Dedifferentiated amniotic fluid mesenchymal stem cell (primary cell): ENCODE results near the gene DPT.
"Not testable (repeated sequence)": the region's sequence is repeated elsewhere in the genome, so short reads cannot be mapped to it uniquely, and the experiment has no call there.

Experiments used
- DNase-seq: peaks from one replicate; pipeline ENCODE4 v3.0.0-alpha.2; 2016; ENCODE audit errors: extremely low spot score

Gene DPT

GRCh38 chr1:168728473-168729404 lies at the start of gene DPT:
Gene DPT, minus strand, starts transcription at chr1:168729206. Its CDS starts 32 bp downstream, at chr1:168729174.
- DNase-seq: no peak

GRCh38 chr1:168775366-168775765 lies 46.4 kb upstream of the DPT start:
- no peak for DNase-seq

- DNase-seq: no peak
These were observed 45.2 kb upstream of the DPT start for GRCh38 chr1:168774241-168774640.

GRCh38 chr1:168772428-168773060 lies 43.5 kb upstream of the DPT start:
- no peak for DNase-seq

GRCh38 chr1:168771104-168771630 lies 42.2 kb upstream of the DPT start:
- no peak for DNase-seq

- DNase-seq: not testable (repeated sequence)
These were observed 40.9 kb upstream of the DPT start for GRCh38 chr1:168769893-168770292.

GRCh38 chr1:168767894-168768584 lies 39.0 kb upstream of the DPT start:
- DNase-seq: no peak

GRCh38 chr1:168766568-168766967 lies 37.6 kb upstream of the DPT start:
- no peak for DNase-seq

- DNase-seq: no peak
These were observed 34.0 kb upstream of the DPT start for GRCh38 chr1:168763031-168763430.

GRCh38 chr1:168762473-168762872 lies 33.5 kb upstream of the DPT start:
- no peak for DNase-seq

GRCh38 chr1:168760781-168761180 lies 31.8 kb upstream of the DPT start:
- no peak for DNase-seq

GRCh38 chr1:168760241-168760640 lies 31.2 kb upstream of the DPT start:
- DNase-seq: no peak

GRCh38 chr1:168759077-168759476 lies 30.1 kb upstream of the DPT start:
- no peak for DNase-seq

- no peak for DNase-seq
These were observed 29.5 kb upstream of the DPT start for GRCh38 chr1:168758503-168758902.

GRCh38 chr1:168755800-168756418 lies 26.9 kb upstream of the DPT start:
- DNase-seq: no peak

GRCh38 chr1:168752171-168752832 lies 23.3 kb upstream of the DPT start:
- DNase-seq: no peak

- no peak for DNase-seq
These were observed 22.2 kb upstream of the DPT start for GRCh38 chr1:168751195-168751650.

GRCh38 chr1:168742994-168743650 lies 14.1 kb upstream of the DPT start:
- no peak for DNase-seq

GRCh38 chr1:168742386-168742785 lies 13.4 kb upstream of the DPT start:
- DNase-seq: no peak

- no peak for DNase-seq
These were observed 10.9 kb upstream of the DPT start for GRCh38 chr1:168739908-168740307.

GRCh38 chr1:168736520-168736919 lies 7.5 kb upstream of the DPT start:
- DNase-seq: no peak
